Activated T-cell treated with anti-CD3 and anti-CD28 coated beads for 48 hours (primary cell): ENCODE data around the gene AFDN.

Experiments
- DNase-seq: peaks from one replicate; pipeline ENCODE4 v3.0.0-alpha.2; 2020; ENCODE audit warnings: low read depth

AFDN gene

DNA sequence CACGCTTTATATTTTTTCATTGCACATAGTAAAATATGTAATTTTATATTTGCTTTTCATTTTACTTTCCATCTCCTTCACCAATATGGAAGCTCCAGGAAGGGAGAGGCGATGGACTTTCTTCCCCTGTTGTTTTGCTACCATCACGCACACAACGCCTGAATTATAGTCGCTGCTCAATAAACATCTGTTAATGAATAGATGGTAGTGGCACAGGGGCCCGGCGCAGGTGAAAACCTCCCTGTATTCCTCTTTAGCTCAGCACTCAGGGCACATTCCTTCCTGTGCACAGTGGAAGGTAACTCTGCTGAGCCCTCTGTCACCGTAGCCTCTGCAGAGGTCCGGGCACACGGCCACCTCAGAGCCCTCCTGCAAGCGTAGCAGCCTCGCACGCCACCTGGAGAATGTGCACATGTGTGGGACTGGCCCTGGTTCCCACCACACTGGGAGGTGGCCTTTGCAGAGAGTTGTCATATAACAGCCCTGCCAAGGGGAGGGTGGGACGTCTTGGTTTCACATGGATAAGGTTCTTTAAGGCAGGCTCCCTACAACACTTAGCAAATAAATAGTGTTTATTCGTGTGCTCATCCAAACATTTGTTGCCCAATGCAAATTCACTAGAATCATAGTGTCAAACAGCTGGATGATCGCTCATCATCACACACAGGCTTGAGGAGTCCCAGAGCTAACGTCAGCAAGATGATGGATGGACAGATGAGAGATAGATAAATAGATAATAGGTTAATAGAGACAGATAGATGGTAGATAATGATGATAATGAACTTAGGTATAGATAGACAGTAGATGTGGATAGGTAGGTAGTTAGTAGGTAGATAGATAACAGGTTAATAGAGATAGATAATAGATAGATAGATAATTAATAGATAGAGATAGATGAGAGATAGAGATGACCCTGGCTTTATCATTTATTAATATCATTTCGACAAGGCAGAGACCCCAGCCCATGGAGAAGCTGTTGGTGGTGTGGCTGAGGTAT is 32.3 kb upstream of the AFDN start:
- DNase-seq = no peak

DNA sequence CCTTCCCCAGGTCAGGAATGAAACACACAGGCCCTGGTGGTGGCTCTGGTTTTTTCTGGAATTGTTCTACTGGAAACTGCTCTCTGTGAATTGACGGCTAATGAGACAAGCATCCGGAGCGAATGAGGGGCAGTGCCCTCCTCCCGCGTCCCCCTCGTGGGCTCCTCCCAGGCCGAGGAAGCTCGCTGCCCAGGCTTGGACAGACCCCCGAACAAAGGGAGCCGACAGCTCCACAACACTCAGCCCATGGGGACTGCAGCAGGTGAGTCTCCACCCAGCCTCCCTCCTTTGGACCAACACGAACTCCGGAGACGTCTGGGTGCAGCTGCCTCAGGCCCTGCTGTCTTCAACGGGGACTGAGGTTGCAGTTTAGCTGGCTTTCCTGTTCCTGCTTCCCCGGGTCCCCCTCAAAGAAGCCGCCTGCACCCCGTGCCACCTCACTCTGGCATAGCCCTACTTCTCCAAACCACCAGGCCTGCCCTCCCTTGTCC is 31.3 kb upstream of the AFDN start:
- DNase-seq = no peak

DNA sequence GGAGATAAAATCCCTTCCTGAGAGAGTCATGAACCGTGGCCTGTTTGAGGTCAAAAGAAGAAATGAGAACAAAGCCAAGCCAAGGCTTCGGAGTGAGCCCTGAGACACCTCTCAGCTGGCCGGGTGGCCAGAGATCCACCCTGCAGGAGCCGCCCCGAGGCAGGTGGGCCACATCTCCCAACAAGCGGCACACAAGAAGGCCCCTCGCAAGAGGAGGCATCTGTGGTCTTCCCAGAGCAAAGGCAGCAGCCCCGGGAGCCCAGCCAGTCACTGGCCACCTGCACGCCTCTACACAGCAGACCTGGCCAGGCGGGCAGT is 30.9 kb upstream of the AFDN start:
- DNase-seq = no peak

DNA sequence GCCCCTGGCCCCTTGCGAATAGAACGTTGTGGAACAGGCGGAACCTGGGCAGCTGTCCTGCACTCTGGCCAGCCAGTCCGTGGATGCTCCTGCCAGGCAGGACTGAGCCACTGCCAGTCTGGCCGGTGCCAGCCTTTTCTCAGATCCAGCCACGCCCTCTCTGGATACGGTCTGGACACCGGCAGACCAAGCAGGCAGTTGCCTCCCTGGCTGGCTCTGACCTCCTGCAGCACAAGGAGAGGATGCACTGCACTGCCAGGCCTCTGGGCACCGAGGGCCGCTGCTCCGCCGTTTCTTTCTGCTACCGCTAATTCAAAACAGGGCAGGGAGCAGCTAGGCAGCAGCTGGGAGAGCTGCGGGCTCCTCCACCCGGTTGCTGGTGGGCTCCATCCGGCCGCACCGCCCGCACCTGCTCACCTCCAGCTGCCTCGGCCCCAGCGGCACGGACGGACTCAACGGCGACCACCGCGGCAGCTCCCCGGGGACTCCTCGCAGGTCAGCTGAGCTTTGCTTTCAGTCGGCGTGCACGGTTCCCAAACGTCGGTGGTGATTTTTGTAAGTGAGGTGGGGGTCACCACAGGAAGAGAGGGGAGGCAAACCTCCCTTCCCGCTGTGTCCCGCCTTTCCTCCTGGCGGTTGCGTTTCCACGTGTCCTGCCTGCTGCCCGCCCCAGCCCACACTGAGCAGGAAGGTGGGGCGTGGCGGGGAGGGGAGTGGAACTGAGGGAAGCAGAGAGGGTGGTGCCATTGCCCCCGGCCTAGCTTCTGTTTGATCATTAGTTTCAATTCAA is 30.3 kb upstream of the AFDN start:
- no peak for DNase-seq

DNA sequence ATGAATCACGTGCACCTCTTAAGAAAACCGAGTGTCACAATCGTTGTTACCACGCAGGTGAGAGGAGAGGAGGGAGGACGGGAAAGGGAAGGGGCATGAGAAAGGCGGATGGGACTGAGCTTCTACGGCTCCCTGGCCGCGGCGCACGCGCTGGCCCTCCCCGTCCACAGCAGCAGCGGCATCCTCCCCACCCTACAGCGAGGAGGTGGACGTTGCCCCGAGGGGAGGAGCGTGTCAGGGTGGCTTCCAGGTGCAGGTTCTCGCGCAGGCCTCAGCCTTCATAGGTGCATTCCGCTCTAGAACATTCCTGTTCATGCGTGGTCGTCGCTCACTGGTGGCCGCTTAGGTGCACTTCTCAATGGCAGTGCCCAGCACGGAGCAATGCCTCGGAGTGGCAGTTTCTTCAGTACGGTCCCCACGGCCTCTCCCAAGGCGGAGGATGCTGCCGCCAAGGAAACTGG is 29.7 kb upstream of the AFDN start:
- DNase-seq = no peak

DNA sequence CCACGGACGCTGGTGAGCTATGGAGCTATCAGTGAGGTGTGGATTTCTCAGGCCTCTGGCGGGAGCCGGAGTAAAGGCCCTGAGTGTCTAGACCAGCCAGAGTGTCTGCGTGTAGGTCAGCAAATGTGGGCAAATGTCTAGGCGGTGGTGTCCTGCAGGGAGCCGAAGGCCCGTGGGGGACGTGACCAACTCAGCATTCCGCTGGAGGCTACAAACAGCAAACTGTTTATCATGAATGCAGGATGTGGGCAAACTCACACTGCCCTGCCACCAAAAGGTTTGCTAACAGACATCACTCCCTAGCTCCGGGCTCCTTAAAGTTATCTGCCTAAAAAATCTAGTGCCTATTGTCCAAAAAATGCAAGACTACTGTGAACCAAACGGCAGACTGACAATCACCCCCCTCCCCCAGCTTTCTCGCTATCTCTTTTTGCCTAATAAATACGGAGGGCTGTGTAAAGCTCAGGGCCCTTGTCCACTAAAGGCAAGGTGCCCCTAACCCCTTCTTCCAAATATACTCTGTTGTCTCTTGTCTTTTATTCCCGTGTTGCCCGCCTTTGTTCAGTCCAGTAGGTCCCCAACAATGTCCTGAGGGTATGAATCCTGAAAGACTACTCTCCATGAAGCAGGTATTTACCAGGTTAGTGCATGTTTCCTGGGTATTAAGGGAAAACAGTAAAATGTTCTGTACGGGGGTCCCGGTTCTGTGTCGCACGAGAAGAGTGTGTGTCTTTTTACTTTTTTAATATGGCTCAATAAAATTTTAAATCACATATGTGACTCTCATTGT is 29.0 kb upstream of the AFDN start:
- DNase-seq = no peak

DNA sequence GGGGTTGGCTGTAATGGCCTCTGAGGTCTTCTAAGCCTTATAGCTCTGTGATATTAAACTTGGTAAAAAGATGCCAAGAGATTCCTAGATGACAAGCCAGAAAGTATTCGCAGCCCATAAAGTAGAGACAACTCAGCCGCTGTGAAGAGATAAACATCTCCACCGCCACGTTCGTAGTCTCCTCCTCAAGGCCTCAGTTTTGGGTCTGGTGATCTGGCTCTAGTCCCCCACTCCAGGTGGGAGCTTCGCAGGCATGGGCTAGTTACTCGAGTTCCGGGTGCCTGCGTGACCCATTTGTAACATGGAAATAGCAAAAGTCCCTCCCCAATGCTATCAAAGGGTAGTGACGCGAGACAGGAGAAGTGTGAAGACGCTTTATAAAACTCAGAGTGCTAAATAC is 28.3 kb upstream of the AFDN start:
- DNase-seq = no peak

DNA sequence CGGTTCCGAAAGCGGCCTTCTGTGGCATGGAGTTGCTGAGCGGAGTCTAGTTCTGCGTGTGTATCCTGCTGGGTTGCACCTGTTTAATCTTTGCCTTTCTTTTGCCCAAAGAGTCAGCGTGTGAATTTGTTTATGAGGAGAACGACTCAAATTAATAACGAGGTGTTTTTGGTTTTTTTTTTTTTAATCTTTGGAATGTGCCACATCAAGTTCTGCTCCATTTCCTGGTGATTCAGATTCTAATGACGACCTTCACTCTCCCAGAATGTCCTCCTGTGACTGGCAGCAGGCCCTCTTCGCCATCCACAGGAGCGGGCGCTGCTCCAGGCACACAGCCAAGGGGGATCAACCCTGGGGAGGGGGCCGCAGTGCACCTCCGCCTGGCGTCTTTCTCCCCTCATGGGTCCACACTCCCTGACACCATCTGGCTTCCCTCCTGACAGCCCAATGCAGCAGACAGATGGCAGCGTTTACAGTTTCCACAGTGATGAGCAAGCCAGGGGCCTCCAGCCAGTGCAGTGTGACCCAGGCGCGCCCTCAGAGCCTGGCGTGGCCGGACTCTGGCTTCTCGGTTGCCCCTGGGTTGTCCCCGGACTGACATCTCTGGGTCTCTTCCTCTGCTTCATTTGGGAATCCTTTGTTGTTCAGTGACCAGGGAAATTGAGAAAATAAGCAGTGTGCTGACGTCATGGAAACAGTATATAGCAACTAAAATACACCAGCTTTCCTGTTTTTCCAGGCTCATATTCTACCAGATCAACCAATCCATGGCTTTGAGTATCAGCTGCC is 27.5 kb upstream of the AFDN start:
- no peak for DNase-seq

DNA sequence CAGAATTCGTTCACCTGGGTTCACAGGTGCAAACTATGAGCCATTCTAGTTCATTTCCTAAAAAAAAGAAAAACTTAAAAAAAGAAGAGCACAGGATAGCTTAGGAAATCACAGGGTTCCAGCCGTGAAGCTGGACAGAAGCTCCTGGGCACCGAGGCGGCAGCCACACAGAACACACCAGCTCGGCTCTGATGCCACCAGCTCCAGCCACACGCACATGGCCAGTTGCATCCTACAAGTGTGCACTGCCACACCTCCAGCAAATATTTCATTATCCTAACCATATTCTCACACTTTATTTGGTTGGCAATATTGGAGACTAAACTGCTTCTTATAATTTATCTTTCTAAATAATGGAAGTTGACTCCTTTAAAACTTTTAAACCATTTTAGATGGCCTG is 26.2 kb upstream of the AFDN start:
- no peak for DNase-seq

DNA sequence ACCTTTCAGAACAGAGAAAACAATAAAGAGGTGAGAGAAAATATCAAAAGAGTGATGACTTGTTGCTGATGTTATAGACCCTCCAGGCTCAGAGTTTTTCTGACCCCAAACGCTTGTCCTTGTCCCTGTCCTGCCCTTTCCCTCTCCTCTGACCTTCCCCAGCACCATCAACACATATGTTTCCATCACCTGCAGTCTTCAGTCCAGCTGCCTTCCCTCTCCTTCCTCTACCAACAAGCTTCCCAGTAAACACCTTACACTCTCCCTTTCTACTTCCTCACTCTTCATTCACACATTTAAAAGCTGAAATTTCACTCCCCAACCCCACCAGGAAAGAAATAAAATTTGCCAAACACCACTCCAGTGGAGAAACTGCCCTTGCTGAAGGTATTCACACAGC is 25.4 kb upstream of the AFDN start:
- DNase-seq = no peak

DNA sequence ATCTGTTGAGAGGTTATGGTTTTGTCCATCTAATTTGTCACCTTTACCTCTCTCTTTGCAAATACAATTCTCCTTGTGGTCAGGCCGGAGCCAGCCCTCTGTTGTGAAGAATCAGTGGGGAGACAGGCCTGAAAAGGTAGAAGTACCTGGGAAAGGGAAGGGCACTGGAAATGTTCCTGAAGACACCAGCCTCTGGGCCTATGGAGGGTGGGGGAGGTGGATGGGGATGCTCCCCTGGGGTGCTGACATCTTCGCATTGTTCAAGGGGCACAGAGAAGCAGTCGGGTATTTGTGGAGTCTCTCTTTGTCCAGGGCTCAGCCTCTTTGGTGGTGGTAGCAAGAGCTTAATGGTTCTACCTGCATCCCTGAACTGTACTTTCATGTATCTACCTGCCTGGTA is 24.4 kb upstream of the AFDN start:
- DNase-seq = no peak

DNA sequence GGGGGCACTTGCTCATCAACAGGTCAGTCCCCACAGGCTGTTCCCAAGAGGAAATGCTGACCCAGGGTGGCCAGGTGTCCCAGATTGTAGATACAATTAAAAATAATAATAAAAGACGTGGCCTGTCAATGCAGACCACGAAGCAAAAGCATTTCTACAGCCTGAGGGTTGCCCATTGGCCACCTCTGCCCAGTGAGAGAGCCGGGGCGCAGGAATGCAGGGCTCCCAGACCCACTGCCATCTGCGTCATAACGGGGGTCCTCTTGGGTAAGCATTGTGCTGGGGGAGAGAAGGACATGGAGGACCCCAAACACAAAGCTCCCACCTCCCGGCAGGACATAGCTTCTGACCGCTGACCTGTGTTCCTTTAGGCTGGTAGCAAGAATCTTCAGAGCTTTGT is 22.9 kb upstream of the AFDN start:
- DNase-seq = no peak

DNA sequence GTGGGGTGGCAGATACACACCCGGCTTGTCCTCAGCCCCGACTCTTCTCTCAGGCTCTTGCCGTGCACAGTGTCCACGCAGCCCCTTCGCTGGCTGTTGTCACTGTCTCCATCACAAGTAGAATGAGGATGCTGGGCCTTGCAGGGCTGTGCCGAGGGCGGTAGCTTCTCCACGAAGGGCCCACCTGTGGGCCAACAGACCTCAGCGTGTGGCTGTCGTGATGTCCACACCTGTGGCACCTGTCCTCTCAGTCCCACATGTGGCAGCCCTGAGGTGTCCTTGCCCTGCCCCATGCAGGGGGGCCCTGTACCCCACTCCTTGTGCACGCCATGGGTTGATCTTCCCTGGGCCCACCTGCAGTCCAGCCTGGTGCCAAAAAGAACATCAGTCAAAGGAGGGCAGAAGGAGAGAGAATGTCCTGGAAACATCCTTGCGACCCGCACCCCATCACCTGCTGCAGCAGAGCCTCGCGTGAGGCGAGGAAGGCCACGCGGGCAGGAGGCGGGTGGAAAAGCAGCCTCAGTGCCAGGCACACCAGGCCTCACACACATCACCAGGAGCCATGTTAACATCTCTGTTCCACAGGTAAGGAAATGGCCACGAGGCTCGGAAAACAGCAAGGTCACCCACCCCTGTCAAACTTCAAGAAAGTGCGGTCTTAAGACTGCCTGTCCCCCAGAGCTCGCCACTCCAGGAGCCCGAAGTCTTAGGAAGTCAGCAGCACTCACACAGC is 22.3 kb upstream of the AFDN start:
- DNase-seq = no peak

DNA sequence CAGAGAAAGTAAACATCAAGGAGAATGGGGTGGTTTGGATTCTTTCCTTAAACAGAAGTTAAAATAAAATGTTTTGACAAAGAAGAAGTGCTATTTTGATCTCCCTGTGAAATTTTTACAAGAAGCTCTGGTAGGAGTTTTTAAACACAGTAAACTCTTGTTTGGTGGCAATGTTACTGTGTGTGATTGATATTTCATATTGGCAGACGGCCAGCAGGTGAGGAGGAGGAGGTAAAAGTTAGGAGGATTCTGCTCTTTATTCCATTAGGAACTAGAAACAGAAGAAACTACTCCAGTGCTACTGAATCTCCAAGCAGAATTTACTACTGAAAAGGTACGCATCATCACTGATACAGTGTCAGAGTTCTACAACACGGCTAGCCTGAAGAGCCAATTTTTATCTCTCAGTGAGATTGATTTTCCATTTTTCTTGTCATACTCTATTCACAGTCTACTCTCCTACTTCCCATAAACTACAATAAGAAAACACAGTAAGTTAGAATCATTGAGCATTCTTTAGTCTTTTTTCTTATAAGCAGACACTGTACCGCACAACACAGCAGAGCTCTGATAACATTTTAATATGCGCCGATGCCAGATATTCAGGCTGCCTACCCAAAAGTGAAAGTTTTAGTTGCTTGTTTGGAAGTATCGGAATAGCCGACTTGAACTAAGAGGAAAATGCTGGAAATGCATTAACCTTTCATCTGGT is 21.2 kb upstream of the AFDN start:
- DNase-seq = no peak

DNA sequence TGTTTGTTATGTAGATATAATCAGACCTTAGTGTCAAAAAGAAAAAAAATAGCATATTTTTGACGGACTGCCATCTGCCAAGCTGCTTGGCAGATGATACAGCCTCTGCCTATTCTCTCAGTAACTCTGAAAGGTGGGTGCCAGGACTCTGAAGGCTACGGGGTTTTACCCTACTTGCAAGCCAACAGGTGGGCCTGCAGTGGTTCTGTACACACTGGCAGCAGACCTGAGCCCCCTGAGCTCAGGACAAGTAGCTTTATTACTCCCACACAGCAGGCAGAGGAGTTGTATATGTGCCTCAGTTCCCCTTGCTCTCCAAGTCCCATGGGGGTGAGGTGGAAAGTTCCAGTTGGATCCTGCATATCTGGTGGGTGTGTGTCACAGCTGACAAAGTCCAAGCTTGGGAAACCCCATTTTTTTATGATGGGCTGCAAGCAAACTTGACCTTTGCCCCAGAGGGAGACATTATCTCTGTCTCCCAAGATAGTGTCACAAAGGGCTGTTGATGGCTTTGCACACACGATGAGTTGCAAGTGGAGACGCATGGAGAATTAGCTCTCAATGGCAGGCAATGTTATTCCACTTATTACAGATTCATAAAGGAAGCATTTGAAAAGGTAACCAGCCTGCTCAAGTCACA is 20.5 kb upstream of the AFDN start:
- no peak for DNase-seq

DNA sequence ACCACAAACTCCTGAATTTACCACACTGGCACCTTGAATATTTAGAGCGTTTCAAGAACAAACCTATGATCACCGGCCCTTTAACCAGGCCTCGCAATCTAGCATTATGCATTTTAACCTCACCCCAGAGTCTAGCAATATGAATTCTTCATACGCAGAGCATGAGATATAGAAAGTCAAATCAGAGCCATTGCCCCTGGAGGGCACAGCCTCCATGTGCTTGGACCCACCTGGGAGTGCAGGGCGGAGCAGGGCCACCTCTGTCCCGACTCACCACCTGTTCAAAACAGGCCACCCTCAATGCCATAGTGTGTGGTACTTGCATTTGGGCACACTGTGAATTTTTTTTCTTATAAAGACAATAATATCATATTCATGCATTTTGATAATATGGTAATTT is 19.5 kb upstream of the AFDN start:
- DNase-seq = no peak

DNA sequence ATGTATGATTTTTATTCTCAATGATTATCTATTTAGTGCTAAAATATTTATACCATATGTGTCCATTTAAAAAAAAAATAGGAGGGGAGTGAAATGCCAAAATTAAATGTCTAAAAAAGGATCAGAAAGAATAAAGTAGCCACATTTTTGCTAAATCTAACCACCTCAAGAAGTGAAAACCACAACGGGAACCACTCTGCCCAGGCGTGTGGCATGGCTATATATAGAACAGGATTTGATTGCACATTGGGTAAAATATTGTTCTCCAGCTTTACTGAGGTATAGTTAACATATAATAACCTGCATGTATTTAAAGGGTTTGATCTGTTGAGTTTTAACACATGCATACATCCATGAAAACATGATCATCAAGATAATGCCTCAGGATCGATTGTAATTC is 19.0 kb upstream of the AFDN start:
- DNase-seq = no peak

DNA sequence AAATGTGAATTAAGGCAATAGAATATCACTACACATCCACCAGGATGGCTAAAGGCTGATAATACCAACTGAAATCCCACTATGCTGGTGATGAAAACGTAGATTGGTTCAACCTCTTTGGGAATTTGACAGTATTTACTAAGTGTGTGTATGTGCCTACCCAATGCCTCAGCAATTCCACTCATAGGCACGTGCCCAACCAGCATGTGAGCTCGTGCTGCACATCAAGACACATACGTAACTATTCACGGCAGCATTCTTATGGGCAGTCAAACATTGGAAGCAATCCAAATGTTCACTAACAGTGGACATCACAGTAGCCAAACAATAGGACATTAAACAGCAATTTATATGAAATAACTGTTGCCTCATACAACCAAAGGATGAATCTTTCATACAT is 15.7 kb upstream of the AFDN start:
- DNase-seq = no peak

DNA sequence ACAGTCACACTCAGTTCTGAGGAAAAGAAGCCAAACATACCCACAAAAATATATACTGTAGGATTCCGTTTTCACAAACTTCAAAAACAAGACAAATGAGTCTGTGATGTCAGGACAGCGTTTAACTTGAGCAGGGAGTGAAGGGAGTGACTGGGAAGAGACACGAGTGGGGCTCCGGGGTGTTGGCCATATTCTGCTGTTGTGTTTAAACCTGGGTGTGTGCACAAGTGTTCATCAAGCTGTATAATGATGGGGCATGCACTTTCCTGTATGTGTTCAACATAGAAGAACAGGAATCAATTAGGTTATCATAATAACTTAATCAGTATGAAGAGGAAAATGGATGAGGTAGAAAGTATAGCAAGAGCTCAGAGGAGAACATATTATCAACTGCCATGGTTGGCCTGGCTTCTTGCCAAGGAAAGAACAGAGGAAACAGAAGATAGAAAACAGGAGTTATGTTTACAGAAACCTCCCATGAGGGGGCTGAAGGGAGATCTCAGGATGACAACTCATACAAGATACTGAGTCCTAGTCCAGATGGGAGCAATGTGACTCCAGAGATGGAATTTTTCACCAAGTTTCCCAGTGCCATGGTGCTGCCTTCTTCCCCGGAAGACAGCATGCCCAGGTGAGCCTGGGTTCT is 15.1 kb upstream of the AFDN start:
- no peak for DNase-seq
